Right kidney (tissue), 1 donor: ENCODE results near the gene CDH23.
A peak's percentile ranks its signal among the peaks of the same experiment; 100 is the strongest.

Experiments
- DNase-seq: peaks from one replicate; pipeline ENCODE4 v3.0.0-alpha.2; 2016

The CDH23 gene

GRCh38 chr10:71467569-71468362, 71.0 kb downstream of the CDH23 start:
- no peak for DNase-seq

- DNase-seq = no peak
Observed at GRCh38 chr10:71468363-71469094, 71.8 kb downstream of the CDH23 start.

GRCh38 chr10:71471006-71471405, 74.3 kb downstream of the CDH23 start:
- DNase-seq = no peak

- no peak for DNase-seq
Observed at GRCh38 chr10:71471957-71472365, 75.2 kb downstream of the CDH23 start.

GRCh38 chr10:71472466-71472865, 75.7 kb downstream of the CDH23 start:
- no peak for DNase-seq

- no peak for DNase-seq
Observed at GRCh38 chr10:71472912-71473311, 76.2 kb downstream of the CDH23 start.

- DNase-seq = no peak
Observed at GRCh38 chr10:71473671-71474599, 77.2 kb downstream of the CDH23 start.

GRCh38 chr10:71474702-71475242, 78.1 kb downstream of the CDH23 start:
- no peak for DNase-seq

GRCh38 chr10:71475243-71475871, 78.6 kb downstream of the CDH23 start:
- DNase-seq = peak; percentile 34

GRCh38 chr10:71476228-71477011, 79.7 kb downstream of the CDH23 start:
- DNase-seq = no peak

- DNase-seq = no peak
Observed at GRCh38 chr10:71478173-71478572, 81.5 kb downstream of the CDH23 start.

GRCh38 chr10:71478813-71479365, 82.2 kb downstream of the CDH23 start:
- no peak for DNase-seq

GRCh38 chr10:71479831-71480230, 83.1 kb downstream of the CDH23 start:
- no peak for DNase-seq

- no peak for DNase-seq
Observed at GRCh38 chr10:71480662-71481061, 83.9 kb downstream of the CDH23 start.

GRCh38 chr10:71481746-71482410, 85.2 kb downstream of the CDH23 start:
- no peak for DNase-seq

GRCh38 chr10:71482620-71483019, 85.9 kb downstream of the CDH23 start:
- DNase-seq = no peak

GRCh38 chr10:71483135-71483534, 86.4 kb downstream of the CDH23 start:
- DNase-seq = no peak

GRCh38 chr10:71483885-71484751, 87.4 kb downstream of the CDH23 start:
- DNase-seq = no peak

- DNase-seq = no peak
Observed at GRCh38 chr10:71486484-71487114, 89.9 kb downstream of the CDH23 start.
